ENCODE measurements around the gene DNPH1. TPM values are rescaled to one million over a fixed set of nuclear protein-coding genes. Genes with fewer than 3 reads are reported as not detected.

The DNPH1 gene
- total RNA-seq, 1 experiment from 2014 or later = 43.5 TPM

GRCh38 chr6:43241446-43241845 lies 12.2 kb upstream of the DNPH1 start:
- ChIA-PET CTCF (no interaction called here), POLR2A (ENCODE audit: unreplicated experiment) (no interaction called here)
- intact Hi-C loops (cut with micrococcal nuclease; ENCODE audit: unreplicated experiment) = no loop called here
- no TSS peak for BruUV-seq (replicated peaks)
- no peaks in the 10 kb centered on the region for H3F3A ChIP-seq (ENCODE audit: insufficient read depth, low read depth)
- no peaks in the 10 kb centered on the region for H3K9me2 ChIP-seq (ENCODE audit: insufficient read depth)
- H3K27me3 ChIP-seq (ENCODE audit: insufficient read depth, low read depth) = peaks cover 61% of the 10 kb centered on the region
- no peaks in the 10 kb centered on the region for H3K4me1 ChIP-seq (replicated peaks; ENCODE audit: insufficient read depth)
- H3K36me3 ChIP-seq (ENCODE audit: low read depth) = no peaks in the 10 kb centered on the region
- H3K79me2 ChIP-seq (ENCODE audit: low read depth) = no peaks in the 10 kb centered on the region
- H3K9me3 ChIP-seq (ENCODE audit: insufficient read depth, low read depth) = peaks cover 3% of the 10 kb centered on the region; the same call in 1 of the 2 replicates
- H4K20me1 ChIP-seq (ENCODE audit: insufficient read depth) = no peaks in the 10 kb centered on the region
- no peak for DNase-seq
- TF ChIP-seq EZH2 (IDR thresholded peaks at IDR 0.05; ENCODE audit: low read depth) = no peak
- TF ChIP-seq CTCF (conservative IDR thresholded peaks at IDR 0.05) = no peak
- no peak overlapping the region for H2AFZ ChIP-seq
- H3K4me3 ChIP-seq = no peak overlapping the region
- no peak overlapping the region for H3K27ac ChIP-seq
- no peak overlapping the region for H3K4me2 ChIP-seq

- no peaks in the 10 kb centered on the region for H3K36me3 ChIP-seq (ENCODE audit: low read depth)
- POLR2A ChIA-PET (ENCODE audit: unreplicated experiment) = no interaction called here
- intact Hi-C loops (cut with micrococcal nuclease; ENCODE audit: unreplicated experiment) = no loop called here
- H3K27ac ChIP-seq = no peak overlapping the region
- H3K79me2 ChIP-seq (ENCODE audit: low read depth) = no peaks in the 10 kb centered on the region
- H3K4me3 ChIP-seq = no peak overlapping the region
- no peaks in the 10 kb centered on the region for H3K9me2 ChIP-seq (ENCODE audit: insufficient read depth)
- TF ChIP-seq EZH2 (IDR thresholded peaks at IDR 0.05; ENCODE audit: low read depth) = no peak
- TF ChIP-seq CTCF (conservative IDR thresholded peaks at IDR 0.05) = no peak
- no peaks in the 10 kb centered on the region for H4K20me1 ChIP-seq (ENCODE audit: insufficient read depth)
- H3F3A ChIP-seq (ENCODE audit: insufficient read depth, low read depth) = no peaks in the 10 kb centered on the region
- no peak overlapping the region for H3K4me2 ChIP-seq
- CTCF ChIA-PET = no interaction called here
- no peak overlapping the region for H2AFZ ChIP-seq
- DNase-seq = no peak
- H3K27me3 ChIP-seq (ENCODE audit: insufficient read depth, low read depth) = peaks cover 61% of the 10 kb centered on the region
- H3K9me3 ChIP-seq (ENCODE audit: insufficient read depth, low read depth) = peaks cover 3% of the 10 kb centered on the region; the same call in 1 of the 2 replicates
- H3K4me1 ChIP-seq (replicated peaks; ENCODE audit: insufficient read depth) = no peaks in the 10 kb centered on the region
- BruUV-seq (replicated peaks) = no TSS peak
Measured at GRCh38 chr6:43240950-43241349, 11.7 kb upstream of the DNPH1 start.

- no peak overlapping the region for H3K27ac ChIP-seq
- peaks cover 52% of the 10 kb centered on the region for H3K27me3 ChIP-seq (ENCODE audit: insufficient read depth, low read depth)
- H3F3A ChIP-seq (ENCODE audit: insufficient read depth, low read depth) = no peaks in the 10 kb centered on the region
- H3K4me3 ChIP-seq = no peak overlapping the region
- CTCF ChIA-PET = interaction anchor here (0.6 to 0.7 kb wide), 2 partner anchors 33 to 219 kb away, joined by 3 to 7 read pairs; no protein-coding TSS in a partner anchor
- DNase-seq = no peak
- H4K20me1 ChIP-seq (ENCODE audit: insufficient read depth) = no peaks in the 10 kb centered on the region
- peaks cover 3% of the 10 kb centered on the region; the same call in 1 of the 2 replicates for H3K9me3 ChIP-seq (ENCODE audit: insufficient read depth, low read depth)
- no peak overlapping the region for H2AFZ ChIP-seq
- no peak for TF ChIP-seq EZH2 (IDR thresholded peaks at IDR 0.05; ENCODE audit: low read depth)
- no peak for TF ChIP-seq CTCF (conservative IDR thresholded peaks at IDR 0.05)
- no peak overlapping the region for H3K4me2 ChIP-seq
- H3K9me2 ChIP-seq (ENCODE audit: insufficient read depth) = no peaks in the 10 kb centered on the region
- POLR2A ChIA-PET (ENCODE audit: unreplicated experiment) = no interaction called here
- no peaks in the 10 kb centered on the region for H3K36me3 ChIP-seq (ENCODE audit: low read depth)
- no TSS peak for BruUV-seq (replicated peaks)
- no peaks in the 10 kb centered on the region for H3K4me1 ChIP-seq (replicated peaks; ENCODE audit: insufficient read depth)
- intact Hi-C loops (cut with micrococcal nuclease; ENCODE audit: unreplicated experiment) = no loop called here
- no peaks in the 10 kb centered on the region for H3K79me2 ChIP-seq (ENCODE audit: low read depth)
Measured at GRCh38 chr6:43239054-43239453, 9.8 kb upstream of the DNPH1 start.

All from PC-9 (cell line).